Endothelial cell of umbilical vein (primary cell): Measurements from ENCODE around the gene TLR5. TPM values are rescaled to one million over a fixed set of nuclear protein-coding genes. Genes with fewer than 3 reads are reported as not detected.

Experiments used
- BruUV-seq: library from RNA; stranded (reverse); fragments of 400-500 nt; replicated peaks from 2 replicates; lab custom pipeline; 2021; lab: Mats Ljungman, UMichigan
- CTCF ChIA-PET: fragments of 300-600, 350-600 bp; sonication (Branson Sonifier 250); formaldehyde crosslinking; loops from one replicate; lab custom pipeline; 2021; ENCODE audit warnings: antibody characterized with exemption, inconsistent platforms; lab: Charles Lee
- POLR2A ChIA-PET: fragments of 300-600, 350-600 bp; sonication (Branson Sonifier 250); formaldehyde crosslinking; loops from one replicate; lab custom pipeline; 2021; ENCODE audit warnings: antibody characterized with exemption, inconsistent platforms; lab: Charles Lee
- DNase-seq: peaks from one replicate; pipeline ENCODE4 v3.0.0-alpha.2; 2011; ENCODE audit warnings: low read depth, low spot score
- FAIRE-seq: peaks from 2 replicates; lab custom pipeline; 2011; peaks lifted over from hg19 to GRCh38; lab: Jason Lieb, UNC
- H2AFZ ChIP-seq: 2 replicates; pipeline ENCODE4 v1.6.0; 2012; ENCODE audit warnings: low read depth, low read length, control low read depth, inconsistent platforms
- H3K27ac ChIP-seq: 2 replicates; pipeline ENCODE4 v1.5.1; 2011; ENCODE audit warnings: low read depth, mild to moderate bottlenecking, control low read depth, low read length, moderate library complexity; ENCODE audit not compliant: insufficient read depth
- H3K27me3 ChIP-seq, 2 experiments: 2 replicates each; pipeline versions ENCODE4 v1.6.0 to v1.6.1; 2011; ENCODE audit warnings: low read length in 2 of 2, mixed read lengths in 1 of 2; ENCODE audit not compliant: control insufficient read depth in 2 of 2, insufficient read depth in 2 of 2
- H3K36me3 ChIP-seq, 2 experiments: 2 replicates in 1 of 2; 3 replicates in 1 of 2; pipeline ENCODE4 v1.5.1; 2011; ENCODE audit warnings: low read length in 2 of 2, mild to moderate bottlenecking in 1 of 2, moderate library complexity in 1 of 2; ENCODE audit not compliant: control insufficient read depth in 2 of 2, insufficient read depth in 2 of 2; ENCODE audit errors: extremely low read depth in 1 of 2
- H3K4me1 ChIP-seq: 3 replicates; pipeline ENCODE4 v1.5.1; 2011; ENCODE audit warnings: mild to moderate bottlenecking, low read length; ENCODE audit not compliant: control insufficient read depth, insufficient read depth; ENCODE audit errors: extremely low read depth
- H3K4me2 ChIP-seq: 2 replicates; pipeline ENCODE4 v1.6.1; 2011; ENCODE audit warnings: low read length, control low read depth, mixed read lengths; ENCODE audit not compliant: insufficient read depth
- H3K4me3 ChIP-seq, 3 experiments: fragments of 200-600 bp in 1 of 3; sonication (generic), shearing (Covaris generic) in 1 of 3; replicated peaks in 1 of 3; 2 replicates each; pipeline ENCODE4 v1.5.1; 2011 to 2016; ENCODE audit warnings: control low read depth in 3 of 3, low read length in 3 of 3, mild to moderate bottlenecking in 2 of 3, inconsistent platforms in 1 of 3, low read depth in 1 of 3, moderate library complexity in 1 of 3; ENCODE audit not compliant: insufficient read depth in 1 of 3
- H3K79me2 ChIP-seq: 2 replicates; pipeline ENCODE4 v1.6.0; 2012; ENCODE audit warnings: low read length, inconsistent platforms; ENCODE audit not compliant: control insufficient read depth, insufficient read depth
- H3K9ac ChIP-seq: replicated peaks from 2 replicates; pipeline ENCODE3; 2011; ENCODE audit warnings: low read length, control low read depth; ENCODE audit not compliant: insufficient read depth; ENCODE audit errors: extremely low read depth
- H3K9me1 ChIP-seq: replicated peaks from 3 replicates; pipeline ENCODE4 v1.6.0; 2011; ENCODE audit warnings: mild to moderate bottlenecking, low read length; ENCODE audit not compliant: control insufficient read depth, insufficient read depth; ENCODE audit errors: extremely low read depth
- H3K9me3 ChIP-seq: replicated peaks from 2 replicates; pipeline ENCODE4 v1.5.1; 2012; ENCODE audit warnings: low read length, inconsistent platforms; ENCODE audit not compliant: control insufficient read depth, insufficient read depth
- H4K20me1 ChIP-seq: replicated peaks from 2 replicates; pipeline ENCODE3; 2011; ENCODE audit warnings: mild to moderate bottlenecking, low read length; ENCODE audit not compliant: control insufficient read depth, insufficient read depth; ENCODE audit errors: extremely low read depth
- EZH2 ChIP-seq: IDR thresholded peaks from 2 replicates; pipeline ENCODE4 v1.6.1; 2012; ENCODE audit warnings: borderline replicate concordance, low read depth, mild to moderate bottlenecking, moderate library complexity, low read length, inconsistent platforms; ENCODE audit not compliant: severe bottlenecking
- FOS ChIP-seq: IDR thresholded peaks from 2 replicates; pipeline ENCODE4 v1.6.1; 2011; ENCODE audit warnings: mild to moderate bottlenecking, low read length, moderate library complexity, borderline replicate concordance; ENCODE audit not compliant: insufficient read depth
- GATA2 ChIP-seq: IDR thresholded peaks from 2 replicates; pipeline ENCODE4 v1.7.0; 2011; ENCODE audit warnings: low read depth, mild to moderate bottlenecking, moderate library complexity, mixed read lengths, low read length; ENCODE audit not compliant: insufficient read length, insufficient read depth
- JUN ChIP-seq: IDR thresholded peaks from 2 replicates; pipeline ENCODE4 v1.6.1; 2011; ENCODE audit warnings: borderline replicate concordance, low read depth; ENCODE audit not compliant: insufficient read length, insufficient read depth
- MYC ChIP-seq: IDR thresholded peaks from one replicate; pipeline ENCODE4 v1.6.1; 2011; ENCODE audit warnings: mild to moderate bottlenecking, low read depth, low read length
- POLR2A ChIP-seq: IDR thresholded peaks from 2 replicates; pipeline ENCODE4 v1.6.1; 2012; ENCODE audit warnings: low read depth, mild to moderate bottlenecking, control low read depth, low read length
- POLR2AphosphoS5 ChIP-seq: IDR thresholded peaks from 2 replicates; pipeline ENCODE4 v1.6.1; 2012; ENCODE audit warnings: low read depth, mild to moderate bottlenecking, control low read depth, low read length, moderate library complexity; ENCODE audit not compliant: insufficient read depth
- dilution Hi-C: fragments of 300-500 bp; cut with MboI; formaldehyde crosslinking; loops from one replicate; pipeline ENCODE4 v1.15.0; 2019; ENCODE audit warnings: low sequenced_read_pairs; ENCODE audit not compliant: extremely low pct_ligation_motif_present
- intact Hi-C: fragments of 100-400 bp; cut with micrococcal nuclease; formaldehyde crosslinking; loops from one replicate; pipeline ENCODE4 v1.10.0; 2022
- polyA plus RNA-seq, 4 experiments: library from polyadenylated mRNA; depleted of rRNA in 3 of 4; stranded (reverse) in 3 of 4; unstranded in 1 of 4; fragments of >200 nt; gene quantifications; 2 replicates each; pipeline versions ENCODE4 v1.2.1 to v1.2.3, GENCODE V29; 2011 to 2012; ENCODE audit warnings: missing spikeins in 1 of 4
- total RNA-seq: library from RNA; stranded (reverse); gene quantifications from 2 replicates; pipeline ENCODE4 v1.2.3, GENCODE V29; 2021
- TF ChIP-seq, protein P1 (sequence below), 2 donors: IDR thresholded peaks; 1 replicate in 1 of 2; 2 replicates in 1 of 2; pipeline ENCODE4 v1.5.1; 2011; ENCODE audit warnings: low read length in 2 of 2, mild to moderate bottlenecking in 2 of 2, moderate library complexity in 2 of 2, control low read depth in 1 of 2, inconsistent platforms in 1 of 2, low read depth in 1 of 2; ENCODE audit not compliant: insufficient read depth in 1 of 2; ENCODE audit errors: extremely low read depth in 1 of 2
- TF ChIP-seq, protein P2 (sequence below): IDR thresholded peaks from 2 replicates; pipeline ENCODE4 v1.6.1; 2011; ENCODE audit not compliant: insufficient read depth, insufficient read length

Gene TLR5
- total and polyA plus RNA-seq, 2 donors (not counting 3 experiments of a cell fraction or from before 2014, with no cell fraction given) = 0.15 to 0.25 TPM

DNA sequence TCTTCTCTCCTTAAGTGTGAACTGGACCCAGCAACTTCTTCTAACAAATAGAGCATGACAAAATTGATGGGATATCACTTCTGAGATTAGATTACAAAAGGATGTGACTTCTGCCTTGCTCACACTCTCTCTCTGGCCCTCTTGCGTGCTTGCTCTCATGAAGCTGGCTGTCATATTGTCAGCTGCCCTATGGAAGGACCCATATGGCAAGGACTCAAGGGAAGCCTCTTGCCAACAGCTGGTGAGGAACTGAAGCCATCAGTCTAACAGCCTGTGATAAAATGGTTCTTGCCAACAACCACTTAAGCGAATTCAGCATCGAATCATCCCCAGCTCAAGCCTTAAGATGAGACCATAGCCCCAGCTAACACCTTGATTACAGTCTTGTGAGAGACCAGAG, 4.8 kb upstream of the TLR5 start:
- CTCF ChIA-PET = interaction anchor here (1.2 to 4.2 kb wide), 2 partner anchors 14 to 24 kb away, joined by 4 to 24 read pairs; no protein-coding TSS in a partner anchor
- FAIRE-seq (no peak), DNase-seq (no peak)
- Histone ChIP-seq H3K4me1 (peaks cover 4% of the 10 kb centered on the region), H3K9me3 (no peaks in the 10 kb centered on the region), H3K9ac (no peak overlapping the region), H3K9me1 (no peaks in the 10 kb centered on the region), H3K4me2 (no peak overlapping the region), H3K27me3 (peaks cover 0 to 9% of the 10 kb centered on the region in 2 experiments), H4K20me1 (no peaks in the 10 kb centered on the region), H3K36me3 (no peaks in the 10 kb centered on the region), H3K4me3 (no peak overlapping the region), H3K27ac (no peak overlapping the region), H3K79me2 (no peaks in the 10 kb centered on the region), H2AFZ (no peak overlapping the region)
- intact Hi-C loops = no loop called here
- POLR2A ChIA-PET = no interaction called here
- dilution Hi-C loops = no loop called here
- no peak for TF ChIP-seq POLR2AphosphoS5
- TF ChIP-seq JUN = no peak
- TF ChIP-seq, protein P1, sequence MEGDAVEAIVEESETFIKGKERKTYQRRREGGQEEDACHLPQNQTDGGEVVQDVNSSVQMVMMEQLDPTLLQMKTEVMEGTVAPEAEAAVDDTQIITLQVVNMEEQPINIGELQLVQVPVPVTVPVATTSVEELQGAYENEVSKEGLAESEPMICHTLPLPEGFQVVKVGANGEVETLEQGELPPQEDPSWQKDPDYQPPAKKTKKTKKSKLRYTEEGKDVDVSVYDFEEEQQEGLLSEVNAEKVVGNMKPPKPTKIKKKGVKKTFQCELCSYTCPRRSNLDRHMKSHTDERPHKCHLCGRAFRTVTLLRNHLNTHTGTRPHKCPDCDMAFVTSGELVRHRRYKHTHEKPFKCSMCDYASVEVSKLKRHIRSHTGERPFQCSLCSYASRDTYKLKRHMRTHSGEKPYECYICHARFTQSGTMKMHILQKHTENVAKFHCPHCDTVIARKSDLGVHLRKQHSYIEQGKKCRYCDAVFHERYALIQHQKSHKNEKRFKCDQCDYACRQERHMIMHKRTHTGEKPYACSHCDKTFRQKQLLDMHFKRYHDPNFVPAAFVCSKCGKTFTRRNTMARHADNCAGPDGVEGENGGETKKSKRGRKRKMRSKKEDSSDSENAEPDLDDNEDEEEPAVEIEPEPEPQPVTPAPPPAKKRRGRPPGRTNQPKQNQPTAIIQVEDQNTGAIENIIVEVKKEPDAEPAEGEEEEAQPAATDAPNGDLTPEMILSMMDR (IDR thresholded peaks at IDR 0.05; ENCODE audit: extremely low read depth in 1 of 2, insufficient read depth in 1 of 2, low read depth in 1 of 2, low read length in 2 of 2) = no peak
- TF ChIP-seq GATA2 = no peak
- no peak for TF ChIP-seq FOS
- TF ChIP-seq MYC = no peak
- TF ChIP-seq, protein P2, sequence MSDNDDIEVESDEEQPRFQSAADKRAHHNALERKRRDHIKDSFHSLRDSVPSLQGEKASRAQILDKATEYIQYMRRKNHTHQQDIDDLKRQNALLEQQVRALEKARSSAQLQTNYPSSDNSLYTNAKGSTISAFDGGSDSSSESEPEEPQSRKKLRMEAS = no peak
- TF ChIP-seq EZH2 = no peak
- no peak for TF ChIP-seq POLR2A
- no TSS peak for BruUV-seq
